HG03378 (cell line): Measurements from ENCODE around the gene SIM1.

Experiments
- ATAC-seq: cut with Tn5 transposase; IDR thresholded peaks from one replicate; pipeline ENCODE4 v1.9.1; 2021; ENCODE audit warnings: mild to moderate bottlenecking, moderate library complexity; ENCODE audit not compliant: unreplicated experiment

Gene SIM1

GRCh38 chr6:100464903-100465700 is at the start of gene SIM1:
SIM1 (minus strand) TSS chr6:100464921; CDS start chr6:100463468, 1,453 bp downstream.
- peak; percentile 76 for ATAC-seq

DNA sequence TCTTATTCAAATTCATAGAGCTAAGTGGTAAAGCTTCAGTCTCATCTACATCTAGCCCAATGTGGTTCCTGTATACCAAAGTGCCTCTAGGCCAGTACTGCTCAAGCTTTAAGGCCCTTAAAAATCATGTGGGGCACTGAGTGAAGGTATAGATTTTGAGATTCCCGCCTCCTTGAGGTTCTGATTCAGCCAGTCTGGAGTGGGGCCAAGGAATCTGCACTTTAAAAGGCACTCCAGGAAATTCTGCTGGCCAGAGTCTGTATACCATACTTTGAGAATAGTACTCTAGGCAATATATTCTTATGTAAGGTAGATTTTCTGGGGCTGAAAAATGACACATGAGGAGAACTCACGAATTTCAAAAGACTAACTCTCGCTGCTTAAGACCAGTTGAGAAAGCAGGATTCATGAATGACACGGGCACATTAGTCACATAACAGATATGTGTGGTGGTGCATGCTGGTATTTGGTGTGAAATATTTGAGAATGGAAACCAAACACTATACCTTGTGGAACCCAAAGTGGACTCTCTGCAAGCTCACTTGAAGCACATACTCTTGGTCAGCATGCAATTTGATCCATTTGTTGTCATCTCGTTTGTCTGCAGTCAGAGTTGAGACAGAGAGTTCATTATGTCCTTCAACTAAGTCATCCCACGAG is 47.6 kb upstream of the SIM1 start:
- no peak for ATAC-seq

- no peak for ATAC-seq
These were observed 44.4 kb upstream of the SIM1 start for GRCh38 chr6:100509101-100509500.

DNA sequence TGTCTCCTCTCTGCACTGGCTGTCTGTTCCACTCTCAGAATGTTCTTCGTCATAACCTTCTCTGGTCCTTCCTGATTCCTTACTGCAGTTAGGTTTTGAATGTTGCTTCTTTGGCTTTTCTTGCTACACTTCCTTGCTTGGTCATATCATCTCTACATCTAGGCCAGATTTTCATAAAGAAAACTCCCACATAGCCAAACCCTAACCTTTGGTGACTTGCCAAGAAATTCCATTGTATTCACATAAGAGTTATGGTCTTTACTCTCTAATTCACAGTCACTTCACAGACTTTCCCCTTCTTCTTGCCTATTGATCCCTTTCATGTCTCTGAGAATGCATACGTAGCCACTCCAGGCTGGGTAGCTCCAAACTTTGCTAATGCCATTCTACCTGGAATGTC is 41.9 kb upstream of the SIM1 start:
- ATAC-seq = no peak

DNA sequence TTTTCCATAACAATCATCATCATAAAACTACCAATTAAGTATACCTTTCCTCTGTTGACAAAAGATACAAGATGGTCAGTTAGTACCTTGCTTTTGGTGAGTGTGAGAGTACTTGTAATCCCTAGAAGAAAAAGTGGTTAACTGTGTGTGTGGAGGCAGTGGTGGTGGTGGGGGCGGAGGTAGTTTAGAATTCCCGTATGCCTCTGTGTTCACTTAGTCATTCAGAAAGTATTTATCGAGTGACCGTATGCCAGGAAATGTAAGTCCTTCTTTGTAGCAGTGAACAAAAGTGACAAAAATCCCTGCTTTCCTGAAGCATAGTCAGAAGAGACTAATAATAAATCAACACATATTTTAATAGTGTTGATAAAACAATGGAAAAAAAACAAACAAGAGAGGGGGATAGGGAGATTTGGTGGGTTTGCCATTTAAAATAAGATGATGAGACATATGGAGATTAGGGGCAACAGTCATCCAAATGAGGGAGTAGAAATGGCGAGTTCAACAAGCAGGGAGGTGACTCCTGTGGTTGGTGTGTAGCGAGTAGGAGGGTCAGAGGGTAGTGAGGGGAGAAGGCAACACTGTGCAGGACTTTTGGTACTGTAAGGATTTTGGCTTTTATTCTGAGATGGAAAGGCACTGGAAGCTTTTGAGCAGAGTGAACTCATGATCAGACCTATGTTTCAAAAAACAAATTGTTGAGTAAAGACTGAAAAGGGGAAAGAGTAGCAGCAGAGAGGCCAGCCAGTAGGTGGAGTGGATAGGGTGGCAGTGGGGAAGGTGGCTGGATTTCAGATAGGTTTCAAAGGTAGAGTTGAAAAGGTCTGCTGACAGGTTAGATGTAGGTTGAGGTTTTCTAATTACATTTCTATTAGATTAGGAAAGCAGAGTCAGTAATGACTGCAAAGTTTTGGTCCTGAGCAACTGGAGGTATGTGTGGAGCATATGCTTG is 40.3 kb upstream of the SIM1 start:
- peak; percentile 48 for ATAC-seq

GRCh38 chr6:100503043-100503705 is 38.5 kb upstream of the SIM1 start:
- no peak for ATAC-seq

GRCh38 chr6:100493206-100493888 is 28.6 kb upstream of the SIM1 start:
- ATAC-seq = no peak

DNA sequence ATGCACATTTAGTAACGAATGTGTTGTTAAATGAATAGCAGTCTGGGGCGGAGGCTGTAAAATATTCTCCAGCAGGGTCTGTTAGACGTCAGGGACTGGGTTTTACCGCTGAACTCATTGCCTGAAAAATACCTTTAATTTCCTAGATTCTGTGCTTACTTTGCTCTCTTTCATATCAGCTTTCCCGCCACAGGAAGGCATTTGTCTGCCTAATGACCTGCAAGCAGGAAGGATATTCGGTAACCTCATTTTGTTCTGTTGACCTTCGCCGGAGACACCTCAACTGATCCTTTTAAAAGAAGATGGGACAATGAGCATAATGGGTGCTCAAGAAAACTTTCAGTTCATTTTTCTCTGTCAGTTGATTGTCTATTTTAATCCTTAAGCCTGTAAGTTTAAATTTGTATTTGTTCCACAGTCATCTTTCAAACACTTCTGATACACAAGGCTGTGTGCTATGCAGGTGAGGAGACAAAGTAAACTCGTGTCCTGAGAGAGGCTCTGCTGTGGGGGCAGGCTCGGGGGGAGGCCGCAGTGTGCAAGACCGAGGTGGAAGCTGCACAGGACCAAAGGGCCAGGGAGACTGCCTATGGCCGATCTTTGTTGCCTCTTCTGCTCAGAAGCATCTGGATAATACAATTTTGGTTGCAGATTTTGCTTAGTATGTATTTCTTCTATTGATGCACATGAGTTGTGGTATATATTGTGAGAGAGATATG is 27.4 kb upstream of the SIM1 start:
- no peak for ATAC-seq

- no peak for ATAC-seq
These were observed 25.3 kb upstream of the SIM1 start for GRCh38 chr6:100490065-100490464.

GRCh38 chr6:100488244-100488643 is 23.5 kb upstream of the SIM1 start:
- no peak for ATAC-seq

DNA sequence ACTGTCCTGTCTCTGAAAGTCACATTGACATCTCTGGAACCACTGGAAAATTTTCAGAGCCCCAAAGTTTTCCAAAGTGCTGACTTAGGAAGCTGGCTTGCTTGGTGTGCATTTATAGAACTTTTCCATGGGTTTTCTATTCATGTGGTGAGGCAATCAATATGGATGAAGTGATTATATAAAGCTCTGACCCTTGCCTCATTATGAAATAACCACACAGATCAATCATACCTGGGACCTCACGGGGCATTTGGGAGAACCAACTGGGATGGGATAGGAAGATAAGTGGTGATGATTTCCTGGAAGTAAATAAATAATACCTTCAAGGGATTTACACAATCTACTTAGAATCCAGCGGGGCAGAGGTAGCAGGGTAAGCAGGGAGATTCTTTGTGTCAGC is 22.9 kb upstream of the SIM1 start:
- ATAC-seq = no peak

GRCh38 chr6:100485268-100485667 is 20.5 kb upstream of the SIM1 start:
- no peak for ATAC-seq

- ATAC-seq = no peak
These were observed 19.8 kb upstream of the SIM1 start for GRCh38 chr6:100484474-100484873.

DNA sequence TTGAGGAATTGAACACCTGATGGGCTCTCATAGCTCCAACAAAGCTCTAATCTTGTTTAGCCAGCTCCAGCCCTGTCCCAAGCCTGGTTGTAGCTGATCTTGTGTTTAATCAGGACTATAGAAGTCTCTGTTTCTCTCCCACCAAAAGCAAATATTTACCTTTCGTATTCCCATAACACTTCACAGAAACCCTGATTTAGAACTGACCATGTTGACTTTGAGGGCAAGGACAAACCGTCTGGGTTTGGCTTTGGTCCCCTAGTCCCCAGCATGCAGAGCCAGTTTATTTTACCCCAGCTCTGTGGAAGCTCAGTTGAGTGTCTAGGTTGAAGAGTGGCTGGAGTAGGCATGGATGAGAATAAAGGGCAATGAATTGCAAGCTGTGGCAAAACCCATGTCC is 18.0 kb upstream of the SIM1 start:
- ATAC-seq = no peak

- peak; percentile 47 for ATAC-seq
These were observed 14.7 kb upstream of the SIM1 start for GRCh38 chr6:100479179-100480035.

- peak; percentile 78 for ATAC-seq
These were observed 11.0 kb upstream of the SIM1 start for GRCh38 chr6:100475554-100476320.

DNA sequence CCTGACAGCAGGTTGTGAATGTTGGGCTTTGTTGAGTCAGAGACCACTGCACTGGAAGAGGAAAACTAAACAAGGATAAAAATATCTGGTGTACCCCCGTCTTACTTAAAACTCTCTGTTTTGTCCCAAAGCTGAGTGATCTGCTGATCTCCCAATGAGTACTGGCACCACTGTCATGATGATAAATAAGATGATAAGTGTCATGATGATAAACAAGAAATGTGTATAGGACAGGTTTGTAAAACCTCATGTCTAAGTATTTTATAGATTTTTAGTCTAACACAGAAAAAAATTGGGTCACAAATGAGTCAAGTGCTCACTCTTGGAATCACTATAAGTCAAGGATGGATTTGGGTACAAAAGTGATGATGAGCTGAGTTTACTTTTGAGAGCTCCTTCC is 8.5 kb upstream of the SIM1 start:
- no peak for ATAC-seq

DNA sequence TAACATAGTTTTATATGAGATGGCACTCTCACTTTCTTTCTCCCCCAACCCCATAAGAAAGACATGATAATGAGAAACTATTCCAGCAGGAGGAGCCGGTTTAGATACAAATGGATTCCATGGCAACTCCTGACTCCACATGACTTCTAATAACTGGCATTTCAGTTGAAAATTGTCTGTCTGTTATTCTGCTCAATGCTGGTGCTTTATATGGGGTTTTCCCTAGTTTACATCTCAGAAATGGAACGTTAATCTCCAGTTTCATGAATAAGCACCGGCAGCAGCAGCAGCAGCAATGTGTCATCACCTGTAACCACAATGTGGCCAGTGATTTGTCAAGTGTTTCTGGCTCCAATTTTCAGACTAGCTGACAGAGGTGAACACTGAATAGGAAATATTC is 8.0 kb upstream of the SIM1 start:
- ATAC-seq = peak; percentile 93
